ENCODE results near the gene KIAA1755.

DNA sequence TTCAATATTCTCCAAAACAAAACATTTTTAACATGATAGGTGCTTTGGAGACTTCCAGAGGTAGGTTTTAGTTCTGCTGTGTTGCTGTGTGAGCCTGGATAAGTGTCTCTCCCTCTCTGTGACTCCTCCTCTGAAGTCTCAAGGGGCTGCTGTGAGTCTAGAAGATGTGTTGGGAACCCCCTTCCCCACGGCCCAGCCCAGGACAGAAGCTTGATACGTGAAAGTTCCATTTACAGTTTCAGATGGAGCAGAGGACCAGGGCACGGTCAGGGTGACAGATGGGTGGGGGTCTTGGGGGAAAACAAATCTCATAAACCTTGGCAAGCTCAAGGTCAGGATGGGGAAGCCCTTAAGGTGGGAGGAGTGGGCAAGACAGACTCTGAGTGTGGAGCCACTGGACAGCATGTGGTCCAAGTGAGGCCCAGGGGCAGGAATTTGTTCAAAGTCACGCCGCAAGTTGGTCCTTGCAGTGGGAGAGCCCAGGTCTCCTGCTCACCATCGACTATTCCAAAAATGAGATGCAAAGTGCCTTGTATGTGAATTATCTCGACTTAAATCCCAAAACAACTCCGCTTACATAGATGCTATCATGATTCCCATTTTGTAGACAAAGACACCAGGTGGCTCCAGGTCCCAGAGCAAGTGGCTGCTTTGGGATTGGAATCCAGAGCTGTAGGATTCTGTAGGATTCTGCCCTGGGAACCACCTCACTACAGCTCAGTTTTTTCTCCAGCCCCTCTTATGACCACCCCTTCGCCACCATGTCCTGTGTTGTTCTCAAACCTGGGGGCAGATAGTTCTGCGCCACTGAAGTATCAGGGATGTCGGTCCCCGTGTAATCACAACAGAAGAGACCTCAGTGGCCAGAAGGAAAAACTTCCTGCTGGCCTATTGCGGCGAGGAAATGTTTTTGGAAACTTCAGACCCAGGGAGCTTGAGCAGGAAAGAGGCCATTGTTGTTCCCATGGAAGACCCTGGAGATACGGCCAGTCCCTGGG lies 97.4 kb downstream of the KIAA1755 start:
- TF ChIP-seq, protein P1, sequence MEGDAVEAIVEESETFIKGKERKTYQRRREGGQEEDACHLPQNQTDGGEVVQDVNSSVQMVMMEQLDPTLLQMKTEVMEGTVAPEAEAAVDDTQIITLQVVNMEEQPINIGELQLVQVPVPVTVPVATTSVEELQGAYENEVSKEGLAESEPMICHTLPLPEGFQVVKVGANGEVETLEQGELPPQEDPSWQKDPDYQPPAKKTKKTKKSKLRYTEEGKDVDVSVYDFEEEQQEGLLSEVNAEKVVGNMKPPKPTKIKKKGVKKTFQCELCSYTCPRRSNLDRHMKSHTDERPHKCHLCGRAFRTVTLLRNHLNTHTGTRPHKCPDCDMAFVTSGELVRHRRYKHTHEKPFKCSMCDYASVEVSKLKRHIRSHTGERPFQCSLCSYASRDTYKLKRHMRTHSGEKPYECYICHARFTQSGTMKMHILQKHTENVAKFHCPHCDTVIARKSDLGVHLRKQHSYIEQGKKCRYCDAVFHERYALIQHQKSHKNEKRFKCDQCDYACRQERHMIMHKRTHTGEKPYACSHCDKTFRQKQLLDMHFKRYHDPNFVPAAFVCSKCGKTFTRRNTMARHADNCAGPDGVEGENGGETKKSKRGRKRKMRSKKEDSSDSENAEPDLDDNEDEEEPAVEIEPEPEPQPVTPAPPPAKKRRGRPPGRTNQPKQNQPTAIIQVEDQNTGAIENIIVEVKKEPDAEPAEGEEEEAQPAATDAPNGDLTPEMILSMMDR (IDR thresholded peaks at IDR 0.05) = no peak
- TF ChIP-seq EZH2 (IDR thresholded peaks at IDR 0.05; ENCODE audit: borderline replicate concordance, insufficient read depth, low read depth, low read length, poor library complexity, severe bottlenecking) = no peak
